SK-N-SH treated with all-trans-retinoic acid at 6 μM for 48 hours (cell line): ENCODE measurements around the gene ELMO1.

Experiments used
- ATAC-seq: fragments of 200-7000 bp; cut with Tn5 transposase; 3 replicates; pipeline ENCODE4 v1.9.1; 2020; ENCODE audit warnings: mild to moderate bottlenecking, moderate library complexity
- ARNTL ChIP-seq: fragments of 450-650 bp; formaldehyde crosslinking; IDR thresholded peaks from 2 replicates; pipeline ENCODE4 v1.5.0; 2020; ENCODE audit warnings: low read depth, mild to moderate bottlenecking, moderate library complexity, borderline replicate concordance
- CREB5 ChIP-seq: fragments of 250-450 bp; sonication (Bioruptor Pico); IDR thresholded peaks from 2 replicates; pipeline ENCODE4 v1.5.1; 2020; ENCODE audit warnings: low read depth, mild to moderate bottlenecking, moderate library complexity
- CSDC2 ChIP-seq: fragments of 250-450 bp; sonication (Bioruptor Pico); IDR thresholded peaks from 2 replicates; pipeline ENCODE4 v1.5.0; 2020; ENCODE audit warnings: mild to moderate bottlenecking, moderate library complexity
- CSRNP3 ChIP-seq: fragments of 250-450 bp; sonication (Bioruptor Pico); IDR thresholded peaks from 2 replicates; pipeline ENCODE4 v1.5.1; 2021; ENCODE audit warnings: mild to moderate bottlenecking, moderate library complexity
- ESRRG ChIP-seq: fragments of 250-450 bp; sonication (Bioruptor Pico); IDR thresholded peaks from 2 replicates; pipeline ENCODE4 v1.6.1; 2021; ENCODE audit warnings: mild to moderate bottlenecking
- GLIS3 ChIP-seq: fragments of 250-450 bp; sonication (Bioruptor Pico); IDR thresholded peaks from 2 replicates; pipeline ENCODE4 v1.5.0; 2020; ENCODE audit warnings: mild to moderate bottlenecking, moderate library complexity
- ISL1 ChIP-seq: fragments of 250-450 bp; sonication (Bioruptor Pico); IDR thresholded peaks from 2 replicates; pipeline ENCODE4 v2.1.2; 2022; ENCODE audit warnings: mild to moderate bottlenecking, moderate library complexity
- PATZ1 ChIP-seq: fragments of 250-450 bp; sonication (Bioruptor Pico); IDR thresholded peaks from 2 replicates; pipeline ENCODE4 v1.8.0; 2020; ENCODE audit warnings: mild to moderate bottlenecking, moderate library complexity, borderline replicate concordance
- POU6F1 ChIP-seq: fragments of 250-450 bp; sonication (Bioruptor Pico); IDR thresholded peaks from 2 replicates; pipeline ENCODE4 v1.8.0; 2021; ENCODE audit warnings: low read depth, mild to moderate bottlenecking, moderate library complexity, borderline replicate concordance
- PPARA ChIP-seq: fragments of 250-450 bp; sonication (Bioruptor Pico); IDR thresholded peaks from 2 replicates; pipeline ENCODE4 v1.5.0; 2020; ENCODE audit warnings: mild to moderate bottlenecking, borderline replicate concordance
- RARB ChIP-seq: fragments of 250-450 bp; sonication (Bioruptor Pico); IDR thresholded peaks from 2 replicates; pipeline ENCODE4 v1.8.0; 2021; ENCODE audit warnings: mild to moderate bottlenecking, moderate library complexity
- SNAI2 ChIP-seq: fragments of 250-450 bp; sonication (Bioruptor Pico); IDR thresholded peaks from 2 replicates; pipeline ENCODE4 v1.5.0; 2020; ENCODE audit warnings: mild to moderate bottlenecking, moderate library complexity
- TCF4 ChIP-seq: fragments of 250-450 bp; sonication (Bioruptor Pico); IDR thresholded peaks from 2 replicates; pipeline ENCODE4 v1.8.0; 2021; ENCODE audit warnings: mild to moderate bottlenecking, moderate library complexity, borderline replicate concordance
- TOX ChIP-seq: fragments of 250-450 bp; sonication (Bioruptor Pico); IDR thresholded peaks from 2 replicates; pipeline ENCODE4 v1.8.0; 2021; ENCODE audit warnings: mild to moderate bottlenecking, moderate library complexity, borderline replicate concordance
- TSHZ2 ChIP-seq: fragments of 250-450 bp; sonication (Bioruptor Pico); IDR thresholded peaks from 2 replicates; pipeline ENCODE4 v1.5.0; 2020; ENCODE audit warnings: mild to moderate bottlenecking, moderate library complexity
- ZC3H10 ChIP-seq: fragments of 250-450 bp; sonication (Bioruptor Pico); IDR thresholded peaks from 2 replicates; pipeline ENCODE4 v1.5.1; 2021; ENCODE audit warnings: mild to moderate bottlenecking, moderate library complexity
- ZFP3 ChIP-seq: fragments of 250-450 bp; sonication (Bioruptor Pico); IDR thresholded peaks from 2 replicates; pipeline ENCODE4 v1.5.0; 2020; ENCODE audit warnings: mild to moderate bottlenecking, moderate library complexity
- ZFP30 ChIP-seq: fragments of 450-650 bp; formaldehyde crosslinking; IDR thresholded peaks from 2 replicates; pipeline ENCODE4 v1.5.0; 2022; ENCODE audit warnings: mild to moderate bottlenecking, moderate library complexity
- ZNF565 ChIP-seq: fragments of 450-650 bp; formaldehyde crosslinking; conservative IDR thresholded peaks from 2 replicates; pipeline ENCODE4 v1.5.0; 2020; ENCODE audit warnings: low read depth, mild to moderate bottlenecking, moderate library complexity
- ZNF70 ChIP-seq: fragments of 450-650 bp; formaldehyde crosslinking; IDR thresholded peaks from 2 replicates; pipeline ENCODE4 v1.5.0; 2020; ENCODE audit warnings: mild to moderate bottlenecking, moderate library complexity
- ZNF8 ChIP-seq: fragments of 450-650 bp; formaldehyde crosslinking; IDR thresholded peaks from 2 replicates; pipeline ENCODE4 v1.5.0; 2020; ENCODE audit warnings: mild to moderate bottlenecking, moderate library complexity

ELMO1 gene

GRCh38 chr7:36910401-36910800 lies 538.3 kb downstream of the ELMO1 start:
- TF ChIP-seq CSRNP3 (no peak), TOX (CRISPR knock-in tag) (no peak), SNAI2 (CRISPR knock-in tag) (no peak), ZC3H10 (CRISPR knock-in tag) (no peak)
- TF ChIP-seq, all 23 proteins: peak for 0
- no peak for ATAC-seq

GRCh38 chr7:36906956-36907635 lies 541.6 kb downstream of the ELMO1 start:
- no peak for ATAC-seq
- TF ChIP-seq CSDC2 (CRISPR knock-in tag) (no peak), ZC3H10 (CRISPR knock-in tag) (no peak), SNAI2 (CRISPR knock-in tag) (no peak), ZFP30 (CRISPR knock-in tag) (no peak), RARB (CRISPR knock-in tag) (no peak), ZNF8 (no peak), GLIS3 (no peak), ZFP3 (CRISPR knock-in tag) (no peak), PATZ1 (no peak), POU6F1 (CRISPR knock-in tag) (no peak)

- ATAC-seq = no peak
- no peak for TF ChIP-seq CSDC2 (CRISPR knock-in tag)
- no peak for TF ChIP-seq ZFP3 (CRISPR knock-in tag)
- no peak for TF ChIP-seq GLIS3
- TF ChIP-seq CSRNP3 = no peak
- TF ChIP-seq TOX (CRISPR knock-in tag) = no peak
- TF ChIP-seq PATZ1 = no peak
- TF ChIP-seq CREB5 (CRISPR knock-in tag) = no peak
- TF ChIP-seq ARNTL (CRISPR knock-in tag) = no peak
- no peak for TF ChIP-seq ZNF565 (CRISPR knock-in tag)
- TF ChIP-seq ZFP30 (CRISPR knock-in tag) = no peak
- no peak for TF ChIP-seq ZNF8
- no peak for TF ChIP-seq ESRRG (CRISPR knock-in tag)
- TF ChIP-seq PPARA = no peak
- TF ChIP-seq TSHZ2 (CRISPR knock-in tag) = no peak
- no peak for TF ChIP-seq ISL1 (CRISPR knock-in tag)
- no peak for TF ChIP-seq POU6F1 (CRISPR knock-in tag)
- TF ChIP-seq RARB (CRISPR knock-in tag) = no peak
- TF ChIP-seq TCF4 (CRISPR knock-in tag) = no peak
- no peak for TF ChIP-seq ZNF70
- TF ChIP-seq, all 23 proteins: peak for 0
These were observed 542.2 kb downstream of the ELMO1 start for GRCh38 chr7:36906448-36906847.
